Fibroblast of skin of scalp (primary cell): Measurements from ENCODE around the gene PPY.
"Not testable (repeated sequence)": the region's sequence is repeated elsewhere in the genome, so short reads cannot be mapped to it uniquely, and the experiment has no call there.

Experiments used
- DNase-seq: peaks from one replicate; pipeline ENCODE4 v3.0.0-alpha.2; 2013

Gene PPY

DNA sequence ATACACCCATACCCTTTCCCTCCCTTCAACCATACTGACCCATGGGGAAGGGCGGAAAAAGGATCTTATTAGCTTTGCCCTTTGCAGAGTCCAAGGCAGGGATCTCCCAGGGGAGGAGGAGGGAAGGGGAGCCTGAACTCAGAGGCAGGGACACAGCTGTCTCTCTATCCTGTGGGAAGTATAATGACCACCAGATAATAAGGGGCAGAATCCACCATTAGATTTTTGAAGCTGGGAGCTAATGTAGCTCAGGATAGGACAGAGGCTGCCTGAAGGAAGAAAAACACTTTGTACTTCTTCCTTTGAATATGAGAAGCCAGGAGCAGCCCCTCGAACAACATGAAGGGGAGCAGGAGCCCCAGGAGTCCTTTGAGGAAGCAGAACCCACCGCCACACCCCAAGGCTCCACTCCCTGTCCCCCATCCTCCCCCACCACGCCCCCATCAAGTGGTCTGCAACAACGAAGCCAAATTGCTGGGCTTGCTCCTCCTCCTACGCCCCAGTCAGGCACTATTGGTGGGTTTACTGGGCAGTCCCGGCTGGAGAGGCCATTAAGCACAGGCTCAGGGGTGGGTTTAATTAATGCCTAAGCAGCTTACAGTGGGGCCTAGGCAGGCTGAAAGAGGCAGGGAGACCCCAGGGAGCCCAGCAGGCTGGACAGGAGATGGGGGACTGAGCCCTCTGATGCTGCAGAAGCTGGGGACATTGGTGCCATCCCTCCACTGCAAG, 40.3 kb downstream of the PPY start:
- DNase-seq = no peak

DNA sequence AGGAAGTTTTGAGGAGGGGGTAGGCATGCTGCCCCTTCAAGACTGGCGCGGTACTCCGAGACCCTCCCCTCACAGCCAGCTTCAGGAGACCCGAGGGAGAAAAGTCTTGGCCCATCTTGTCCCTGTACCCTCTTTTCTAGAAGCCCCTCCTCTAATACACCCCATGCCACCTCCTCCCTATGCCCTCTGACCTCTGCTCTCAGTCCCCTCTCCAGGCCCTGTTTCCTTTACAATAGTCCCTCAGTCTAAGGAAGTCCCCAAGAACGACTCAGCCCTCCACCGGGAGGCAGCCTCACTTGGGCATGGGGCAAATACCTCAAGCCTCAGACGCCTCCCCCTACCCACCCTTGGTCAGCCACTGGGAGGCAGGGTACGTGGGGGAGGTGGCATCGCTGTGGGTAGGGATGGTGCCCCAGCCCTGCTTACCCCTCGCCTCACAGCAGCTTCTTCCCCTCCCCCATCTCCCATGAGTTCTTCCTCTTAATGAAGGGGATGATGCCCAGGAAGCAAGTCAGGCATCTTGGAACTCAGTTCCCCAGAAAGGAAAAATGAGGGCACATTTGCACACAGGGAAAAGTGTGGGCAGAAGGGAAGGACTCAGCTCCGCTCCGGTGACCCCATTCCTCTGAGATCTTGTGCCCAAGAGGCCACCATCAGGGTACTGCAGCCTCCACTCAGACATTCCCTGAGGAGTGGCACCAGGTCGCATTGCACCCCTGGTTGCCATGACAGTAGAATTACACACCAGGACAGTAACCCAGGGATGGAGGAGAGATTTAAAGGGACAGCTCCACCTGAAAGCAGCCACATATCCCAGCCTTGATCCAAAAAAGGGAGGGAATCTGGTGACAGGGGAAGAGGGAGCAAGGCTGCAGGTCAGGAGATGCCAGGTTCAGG, 41.2 kb downstream of the PPY start:
- DNase-seq = no peak

DNA sequence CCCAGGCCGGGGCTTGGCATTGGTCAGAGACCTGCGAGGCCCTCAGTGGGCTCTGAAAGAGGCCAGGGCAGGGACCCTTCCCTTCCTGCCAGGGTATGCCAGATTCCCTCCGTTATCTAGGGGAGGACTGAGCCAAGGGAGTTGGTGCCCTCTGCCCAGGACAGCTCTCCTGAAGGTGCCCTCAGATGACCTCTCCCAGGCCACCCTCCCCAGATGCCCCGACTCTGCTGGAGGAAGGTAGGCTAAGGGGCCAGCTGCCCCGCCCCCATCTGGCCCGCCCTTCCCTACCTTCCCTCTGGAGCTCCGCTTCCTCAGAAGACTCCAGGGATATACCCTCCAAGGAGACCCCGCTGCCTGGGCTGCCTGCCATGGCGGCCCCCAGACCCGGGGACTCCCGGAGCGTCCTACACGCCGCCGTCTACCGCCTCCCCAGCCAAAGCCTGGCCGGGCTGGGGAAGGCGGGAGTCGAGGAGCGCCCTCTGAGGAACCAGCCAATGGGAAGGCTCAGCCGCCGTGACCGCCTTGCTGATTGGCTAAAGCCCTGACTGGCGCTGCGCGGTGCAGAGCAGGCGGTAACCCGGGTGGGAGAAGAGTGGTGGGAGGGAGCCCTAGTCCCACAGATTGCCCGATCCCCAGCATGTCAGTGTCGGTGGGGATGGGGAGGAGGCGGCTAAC, 42.0 kb downstream of the PPY start:
- DNase-seq = peak; percentile 82

DNA sequence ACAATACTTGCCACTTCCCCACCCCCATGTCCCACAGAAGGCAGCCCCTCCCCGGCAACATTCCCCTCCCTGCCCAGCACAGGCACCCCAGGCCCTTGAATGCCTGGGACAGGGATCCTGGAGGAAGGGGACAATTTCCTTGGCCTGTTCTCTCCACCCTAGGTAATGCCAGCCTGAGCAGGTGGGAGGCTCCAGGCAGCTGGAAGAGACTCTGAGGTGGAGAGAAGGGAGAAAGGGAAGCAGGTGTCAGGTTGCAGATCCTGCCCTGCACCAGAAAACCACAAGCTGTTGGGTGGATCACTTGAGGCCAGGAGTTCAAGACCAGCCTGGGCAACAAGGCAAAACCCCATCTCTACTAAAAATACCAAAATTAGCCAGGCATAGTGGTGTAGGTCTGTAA, 43.8 kb downstream of the PPY start:
- DNase-seq = no peak

DNA sequence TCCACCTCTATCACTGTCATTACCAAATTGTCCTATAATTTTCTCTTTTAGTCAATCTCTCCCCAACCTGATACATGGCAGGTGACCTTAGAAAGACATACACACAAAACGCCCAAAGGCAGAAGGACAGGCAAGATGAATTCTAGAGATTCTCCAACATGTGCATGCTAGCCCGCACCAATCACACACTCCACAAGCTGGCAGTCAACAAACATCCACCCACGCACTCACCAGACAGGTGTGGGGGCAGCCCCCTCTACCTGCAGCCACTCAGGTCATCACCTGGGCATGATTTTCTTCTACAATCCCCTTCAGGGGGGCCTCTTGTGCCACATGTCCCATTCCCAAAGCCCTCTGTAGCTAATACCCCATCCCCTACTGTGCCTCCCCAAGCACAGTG, 44.4 kb downstream of the PPY start:
- no peak for DNase-seq

DNA sequence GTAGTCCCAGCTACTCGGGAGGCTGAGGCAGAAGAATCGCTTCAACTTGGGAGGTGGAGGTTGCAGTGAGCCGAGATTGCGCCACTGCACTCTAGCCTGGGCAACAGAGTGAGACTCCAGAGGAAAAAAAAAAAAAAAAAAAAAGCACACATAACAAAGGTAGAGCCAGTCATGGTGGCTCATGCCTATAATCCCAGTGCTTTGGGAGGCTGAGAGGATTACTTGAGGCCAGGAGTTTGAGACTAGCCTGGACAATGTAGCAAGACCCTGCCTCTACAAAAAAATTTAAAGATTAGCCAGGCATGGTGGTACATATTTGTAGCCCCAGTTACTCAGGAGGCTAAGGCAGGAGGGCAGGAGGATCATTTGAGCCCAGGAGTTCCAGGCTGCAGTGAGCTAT, 47.8 kb downstream of the PPY start:
- DNase-seq = not testable (repeated sequence)

DNA sequence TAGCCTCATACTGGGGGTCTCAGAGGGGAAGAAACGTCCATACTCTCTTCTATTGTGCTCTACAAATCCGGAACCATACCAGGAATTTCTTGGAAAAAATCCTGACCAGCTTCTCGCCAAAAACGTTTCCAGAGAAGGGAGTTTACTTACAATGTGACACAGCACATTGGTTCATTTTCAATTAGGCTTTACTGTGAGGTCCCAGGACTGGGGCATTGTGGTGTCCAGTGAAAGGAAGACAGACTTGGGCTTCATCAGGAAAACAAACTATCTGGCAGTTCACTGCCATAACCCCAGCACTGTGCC, 49.7 kb downstream of the PPY start:
- no peak for DNase-seq

DNA sequence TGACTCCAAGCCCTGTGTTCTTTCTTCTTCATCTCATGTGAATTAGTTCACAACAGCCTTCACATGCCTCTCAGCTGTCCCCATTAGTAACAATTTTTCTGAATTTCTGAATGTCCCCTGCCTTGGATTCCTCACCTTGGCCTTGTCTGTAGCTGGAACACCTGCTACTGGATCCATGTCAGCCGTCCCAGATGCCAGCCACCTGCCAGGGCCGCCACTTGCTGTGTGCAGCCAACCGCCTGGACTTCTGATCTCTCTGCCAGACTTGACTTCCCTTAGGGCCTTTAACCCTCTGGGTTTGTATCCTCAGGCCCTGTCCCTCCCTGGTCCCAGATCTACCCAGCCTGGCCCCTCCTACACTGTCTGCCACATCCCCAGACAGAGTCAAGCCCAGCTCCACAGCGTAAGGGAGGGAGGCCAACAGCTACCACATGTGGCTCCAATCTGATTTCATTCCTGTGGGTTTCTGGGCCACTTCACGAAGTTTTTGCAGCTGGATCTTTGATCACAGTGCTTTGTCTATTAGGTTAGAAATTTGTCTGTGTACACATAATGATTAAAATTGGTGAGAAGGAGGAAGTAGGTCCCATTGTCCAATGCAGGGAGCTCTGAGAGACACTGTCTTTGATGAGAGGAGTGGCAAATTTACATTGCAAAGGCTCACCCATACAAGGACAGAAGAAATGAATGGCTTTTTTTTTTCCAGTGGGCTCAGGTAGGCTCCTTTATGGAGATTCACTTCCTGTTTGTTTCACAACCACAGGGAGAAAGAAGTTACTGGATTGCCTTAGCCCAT, 50.2 kb downstream of the PPY start:
- peak; percentile 48 for DNase-seq
